Endometrial microvascular endothelial cells (primary cell): Measurements from ENCODE around the gene RNF148. TPM values are rescaled to one million over a fixed set of nuclear protein-coding genes. Genes with fewer than 3 reads are reported as not detected.

ENCODE experiments used
- in situ Hi-C: cut with HindIII; loops from 2 replicates; pipeline ENCODE4 v1.10.0; 2017; ENCODE audit warnings: low sequenced_read_pairs, low pct_unique_long_range_greater_than_20kb; ENCODE audit errors: inconsistent ontology term
- total RNA-seq: library from RNA; depleted of rRNA; stranded (reverse); fragments of >200 nt; gene quantifications from one replicate; pipeline ENCODE4 v1.2.3, GENCODE V29; 2015; ENCODE audit errors: inconsistent ontology term

Gene RNF148, protein sequence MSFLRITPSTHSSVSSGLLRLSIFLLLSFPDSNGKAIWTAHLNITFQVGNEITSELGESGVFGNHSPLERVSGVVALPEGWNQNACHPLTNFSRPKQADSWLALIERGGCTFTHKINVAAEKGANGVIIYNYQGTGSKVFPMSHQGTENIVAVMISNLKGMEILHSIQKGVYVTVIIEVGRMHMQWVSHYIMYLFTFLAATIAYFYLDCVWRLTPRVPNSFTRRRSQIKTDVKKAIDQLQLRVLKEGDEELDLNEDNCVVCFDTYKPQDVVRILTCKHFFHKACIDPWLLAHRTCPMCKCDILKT
- 0.19 TPM for total RNA-seq

DNA sequence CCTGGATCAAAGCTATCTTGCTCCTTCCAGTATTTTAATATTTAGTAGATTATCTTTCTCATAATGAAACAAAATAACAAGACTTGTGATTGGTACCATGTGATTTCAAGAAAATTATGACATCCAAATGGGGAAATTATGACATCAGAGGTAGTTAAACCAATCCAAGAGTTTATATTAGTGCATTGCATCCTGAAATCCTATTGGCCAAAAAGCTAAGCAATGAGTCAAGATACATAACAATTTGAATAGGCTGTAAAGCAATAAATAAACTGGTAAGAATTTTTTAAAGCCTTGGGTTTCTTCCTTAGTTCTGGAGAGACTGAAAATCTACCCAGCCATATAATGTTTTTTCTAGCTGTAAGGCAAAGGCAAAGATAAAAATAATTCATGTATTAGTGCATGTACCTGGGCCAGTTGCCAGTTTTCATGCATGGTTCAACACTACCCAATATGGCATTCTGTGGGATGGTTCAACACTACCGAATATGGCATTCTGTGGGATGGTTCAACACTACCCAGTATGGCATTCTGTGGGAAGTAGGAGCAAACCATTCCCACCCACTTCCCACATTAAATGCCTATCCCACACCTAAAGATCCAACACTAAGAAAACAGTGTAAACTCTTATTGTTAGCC lies at the start of gene RNF148:
Gene RNF148, minus strand, starts transcription at position 51 of the 639 bp plus-strand sequence. CDS start 172 bp downstream, outside the sequence.
- in situ Hi-C loops: no loop called here

DNA sequence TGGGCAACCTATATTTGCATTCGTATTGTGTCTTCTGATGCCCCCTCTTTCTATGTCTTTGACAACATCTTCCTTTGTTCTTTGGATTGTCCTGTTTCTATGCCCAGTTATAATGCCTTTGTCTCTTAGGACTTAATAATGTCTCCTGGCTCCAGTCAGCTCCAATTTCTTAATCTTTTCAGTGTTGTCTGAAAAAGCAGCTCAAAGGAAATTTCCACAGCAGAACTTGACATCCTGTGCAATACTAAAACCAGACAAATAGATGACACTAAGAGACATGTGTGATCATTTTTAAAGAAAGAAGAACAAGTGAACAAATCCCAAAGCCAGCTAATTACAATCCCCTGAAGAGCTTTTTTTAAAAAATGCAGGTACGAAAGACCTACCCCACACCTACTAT lies 47.7 kb upstream of the RNF148 start:
- in situ Hi-C loops: no loop called here

DNA sequence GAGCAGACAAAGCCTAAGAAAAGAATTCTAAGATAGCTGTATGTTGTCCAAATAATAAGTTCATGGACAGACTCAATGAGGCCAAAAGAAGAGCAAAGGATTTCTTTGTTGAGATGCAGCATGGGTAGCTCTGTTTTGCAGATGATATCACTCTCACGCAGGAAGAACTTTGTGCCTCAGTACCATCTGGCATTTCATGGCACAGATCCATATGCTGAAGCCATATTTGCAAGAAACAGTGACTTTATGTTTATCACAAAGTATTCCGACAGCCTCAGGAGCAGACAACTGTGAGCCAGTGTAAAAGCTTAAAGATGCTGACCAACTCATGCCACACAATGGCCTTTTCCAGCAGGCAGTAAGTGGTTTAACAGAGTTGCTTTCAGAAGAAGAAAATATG lies 45.5 kb upstream of the RNF148 start:
- in situ Hi-C loops: no loop called here

DNA sequence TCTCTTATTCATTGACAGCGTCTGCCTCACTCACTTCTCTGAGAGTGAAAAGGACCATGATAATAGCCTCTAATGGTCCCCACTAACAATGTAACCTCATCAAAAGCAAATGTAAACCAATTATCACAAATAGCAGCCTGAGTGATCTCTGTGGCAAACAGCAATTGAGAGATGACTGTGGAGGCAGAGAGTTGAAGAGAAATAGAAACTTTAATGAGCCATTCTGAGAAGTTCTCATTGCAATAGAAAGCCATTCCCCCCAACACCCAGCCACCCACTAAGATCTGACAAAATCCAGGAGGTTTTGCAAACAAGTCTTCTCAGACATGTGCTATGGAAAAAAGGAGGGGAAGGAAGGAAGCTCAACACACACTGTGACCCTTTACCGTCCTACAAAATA lies 44.2 kb upstream of the RNF148 start:
- in situ Hi-C loops: no loop called here

DNA sequence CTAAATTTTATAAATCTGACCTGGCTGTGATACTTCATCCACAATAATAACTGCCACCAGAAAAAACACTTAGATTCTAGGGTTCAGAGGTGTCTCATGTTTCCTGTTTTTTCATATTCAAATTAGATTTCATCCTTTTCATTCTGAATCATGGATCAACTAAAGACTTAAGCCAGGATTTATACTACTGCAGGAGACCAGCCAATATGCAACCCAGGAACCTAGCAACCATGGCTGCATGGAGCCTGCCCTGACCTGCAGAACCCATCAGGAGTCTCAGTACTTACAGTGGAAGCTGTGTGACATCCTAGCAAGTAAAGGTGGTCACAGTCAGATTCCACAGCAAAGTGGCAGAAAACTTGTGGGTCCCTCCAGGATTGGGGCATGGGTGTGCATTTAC lies 40.5 kb upstream of the RNF148 start:
- in situ Hi-C loops: no loop called here

DNA sequence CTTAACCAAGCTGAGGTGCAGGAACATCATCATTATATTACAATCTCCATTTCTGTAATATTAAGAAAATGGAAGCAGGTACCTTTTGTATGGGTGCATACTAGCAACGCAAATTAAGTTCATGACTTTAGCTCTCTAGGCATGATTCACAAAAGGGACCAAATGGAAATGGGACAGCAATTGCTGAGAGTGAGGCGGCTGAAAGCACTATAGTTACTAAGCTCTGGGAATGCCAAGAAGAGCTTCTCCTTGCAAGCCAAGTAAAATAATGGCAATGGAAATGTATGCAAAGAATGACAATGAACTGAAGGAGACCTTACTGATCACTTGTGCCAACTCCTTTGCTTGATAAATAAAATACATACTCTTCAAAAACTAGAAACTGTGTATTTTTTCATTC lies 36.2 kb upstream of the RNF148 start:
- in situ Hi-C loops: no loop called here

DNA sequence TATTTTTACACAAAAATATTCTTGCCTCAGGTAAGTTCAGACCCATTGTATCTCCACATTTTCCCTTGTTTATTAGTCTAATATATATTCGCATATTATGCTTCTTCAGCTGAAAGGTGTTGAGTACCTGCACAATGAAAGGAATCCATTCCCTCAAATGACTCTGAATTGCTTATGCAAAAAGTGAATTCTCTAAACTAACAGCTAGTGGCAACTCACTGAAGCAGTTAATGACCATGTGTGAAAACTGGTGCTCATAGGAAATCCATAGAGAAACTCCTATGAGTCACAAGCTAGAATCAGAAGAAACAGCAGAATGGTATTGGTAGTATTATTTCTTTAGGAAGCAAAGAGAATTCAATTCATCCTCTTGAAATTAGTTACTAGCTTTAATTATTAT lies 33.5 kb upstream of the RNF148 start:
- in situ Hi-C loops: no loop called here

DNA sequence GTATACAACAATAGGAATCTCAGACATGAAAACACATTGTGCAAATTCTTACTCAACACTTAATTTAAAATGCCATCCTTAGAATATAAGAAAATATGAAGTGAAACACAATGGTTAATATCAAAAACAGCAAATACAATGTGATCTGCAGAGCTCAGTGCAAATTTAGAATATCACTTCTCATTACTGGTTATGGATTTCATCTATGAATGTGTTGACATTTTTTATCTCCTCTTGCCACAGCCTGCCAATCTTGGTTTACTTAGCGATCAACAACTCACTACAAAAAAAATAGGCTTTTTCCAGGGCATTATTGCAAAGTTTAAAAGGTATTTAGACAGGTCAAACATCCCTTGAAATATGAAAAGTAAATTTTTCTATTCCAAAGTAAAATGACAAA lies 25.0 kb upstream of the RNF148 start:
- in situ Hi-C loops: no loop called here

DNA sequence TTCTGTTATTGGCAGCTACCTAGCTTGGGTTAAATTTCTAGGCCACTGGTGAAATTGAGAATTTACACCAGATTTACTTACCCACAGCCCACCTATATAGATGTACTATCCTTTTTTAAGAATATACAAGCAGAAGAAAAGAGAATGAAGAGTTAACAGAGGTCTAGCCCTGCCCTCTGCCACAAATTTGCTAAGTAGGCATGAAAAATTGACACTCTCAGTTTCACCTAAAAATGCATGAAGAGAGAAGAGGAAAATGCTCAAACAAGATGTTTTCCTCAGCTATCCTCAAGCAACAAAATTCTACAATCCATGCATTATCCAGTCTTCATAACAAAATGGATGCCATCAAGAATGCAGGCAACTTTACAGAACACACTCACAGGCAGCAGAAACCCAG lies 24.6 kb upstream of the RNF148 start:
- in situ Hi-C loops: no loop called here

DNA sequence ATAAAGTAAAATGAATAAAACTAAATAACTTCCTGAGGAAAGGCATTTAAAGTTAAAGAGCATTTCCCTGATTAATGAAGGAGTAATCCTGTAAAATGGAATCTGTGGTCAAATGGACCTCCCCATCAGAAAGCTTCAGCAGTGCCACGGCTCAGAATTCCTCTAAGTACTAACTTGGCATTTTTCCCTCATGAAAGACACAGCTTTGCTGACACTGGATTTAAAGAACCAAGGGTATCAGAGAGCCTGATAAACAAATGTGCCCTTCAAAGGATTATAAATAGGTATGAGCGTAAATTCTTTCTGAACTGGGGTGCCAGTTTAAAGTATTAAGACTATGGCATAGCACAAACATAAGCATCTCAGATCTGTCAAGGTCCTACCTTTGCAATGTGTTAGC lies 24.2 kb upstream of the RNF148 start:
- in situ Hi-C loops: no loop called here

DNA sequence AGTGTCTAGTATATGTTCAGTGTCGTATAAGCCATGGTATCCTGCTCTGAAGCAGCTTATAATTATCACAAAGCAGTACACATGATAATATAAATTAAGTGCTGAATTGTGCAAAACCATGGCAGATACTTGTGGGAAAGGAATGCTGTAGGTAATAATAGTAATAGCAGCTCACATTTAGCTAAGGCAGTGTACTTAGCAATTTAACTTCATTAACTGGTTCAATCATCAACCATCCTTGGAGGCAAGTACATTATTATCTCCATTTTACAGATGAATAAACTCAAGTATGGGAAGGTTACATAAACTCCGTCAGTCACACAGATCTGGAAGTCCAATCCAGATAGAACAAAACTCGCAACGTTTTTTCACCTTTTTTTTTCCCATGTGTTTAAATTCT lies 21.6 kb upstream of the RNF148 start:
- in situ Hi-C loops: no loop called here

DNA sequence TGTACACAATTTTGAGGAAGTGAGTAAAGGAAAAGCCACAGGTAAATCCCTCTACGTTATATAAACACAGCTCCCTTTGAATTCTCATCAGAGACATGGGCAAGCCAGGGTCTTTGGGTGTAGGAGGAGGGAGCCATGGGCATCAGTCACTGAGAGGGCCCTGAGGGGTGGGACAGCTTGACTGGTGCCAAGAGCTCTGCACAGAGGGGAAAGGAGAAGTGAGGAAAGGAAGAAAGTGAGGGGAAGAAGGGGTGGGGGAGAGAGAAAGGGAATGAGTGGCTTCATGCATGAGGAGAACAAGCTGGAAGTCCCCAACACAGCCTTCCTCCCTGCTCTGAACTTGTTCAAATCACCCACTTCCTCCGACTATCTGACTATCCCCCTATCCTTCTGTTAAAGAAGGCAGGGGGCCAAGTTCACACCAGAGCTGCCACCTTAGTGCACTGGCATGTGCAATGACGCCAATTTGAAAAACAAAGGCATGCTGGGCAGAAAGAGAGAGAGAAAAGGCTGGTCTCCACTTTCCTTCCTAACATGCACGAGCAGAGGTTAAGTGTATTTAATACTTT lies 16.4 kb upstream of the RNF148 start:
- in situ Hi-C loops: no loop called here

DNA sequence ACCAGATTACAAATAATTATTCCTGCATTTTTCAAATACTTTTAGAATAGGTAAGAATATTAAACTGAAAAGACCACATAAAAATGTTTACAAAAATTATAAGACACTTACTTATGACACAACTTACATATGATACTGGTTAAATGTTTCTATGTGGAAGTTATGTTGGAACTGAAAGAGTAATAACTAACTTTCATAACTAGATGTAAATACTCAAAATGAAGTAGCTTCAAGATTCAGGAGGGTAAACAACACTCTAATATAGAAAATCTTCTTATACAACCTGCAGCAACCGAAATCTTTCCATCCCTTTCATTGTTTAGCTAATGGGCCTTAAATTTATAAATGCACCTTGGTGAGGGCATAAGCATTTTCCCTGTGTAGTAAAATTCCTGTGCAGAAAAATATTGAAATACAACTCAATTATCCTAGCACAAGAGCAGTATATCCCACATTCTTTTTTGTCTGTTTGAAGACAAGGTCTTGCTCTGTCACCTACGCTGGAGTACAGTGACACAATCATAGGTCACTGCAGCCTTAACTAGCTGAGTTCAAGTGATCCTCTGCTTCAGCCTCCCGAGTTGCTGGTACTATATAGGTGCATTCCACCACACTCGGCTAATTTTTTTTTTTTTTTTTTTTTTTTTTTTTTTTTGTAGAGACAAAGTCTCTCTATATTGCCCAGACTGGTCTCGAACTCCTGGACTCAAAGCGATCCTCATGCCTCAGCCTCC lies 14.8 kb upstream of the RNF148 start:
- in situ Hi-C loops: no loop called here

DNA sequence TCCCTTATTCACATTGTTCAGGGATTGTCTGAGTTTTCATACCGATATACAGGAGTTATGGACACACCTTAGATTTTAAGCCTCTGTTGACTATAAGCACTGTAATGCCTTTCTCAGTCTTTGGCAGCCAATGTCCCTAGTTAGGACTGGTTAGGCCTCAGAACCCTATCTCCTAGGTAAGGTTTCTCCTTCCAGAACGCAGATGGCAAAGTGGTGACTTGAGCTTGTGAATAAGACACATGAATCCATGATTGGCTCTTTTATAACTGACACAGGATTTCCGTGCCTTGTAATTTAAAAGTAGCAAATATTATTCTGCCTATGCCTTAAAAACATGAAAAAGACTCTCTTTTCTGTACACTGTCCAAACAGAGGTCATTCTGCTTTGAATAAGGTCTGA lies 12.5 kb upstream of the RNF148 start:
- in situ Hi-C loops: no loop called here

DNA sequence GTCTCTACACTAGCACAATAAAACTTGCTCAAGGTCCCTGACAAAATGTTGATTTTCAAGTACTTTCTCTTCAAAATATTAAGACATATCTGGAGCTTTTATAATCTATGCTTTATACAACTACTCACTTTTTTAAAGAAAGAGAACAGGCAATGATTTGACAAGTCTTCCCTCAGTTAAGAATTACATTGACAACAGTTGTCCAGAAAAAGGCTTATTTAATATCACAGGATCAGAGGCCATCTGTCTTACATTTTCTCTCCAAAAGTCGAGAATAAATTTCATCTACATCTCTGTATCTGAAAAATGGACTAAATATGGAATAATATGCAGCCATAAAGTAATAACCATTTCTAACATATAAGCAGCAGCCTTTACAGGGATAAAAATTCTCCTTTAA lies 8.2 kb upstream of the RNF148 start:
- in situ Hi-C loops: no loop called here

DNA sequence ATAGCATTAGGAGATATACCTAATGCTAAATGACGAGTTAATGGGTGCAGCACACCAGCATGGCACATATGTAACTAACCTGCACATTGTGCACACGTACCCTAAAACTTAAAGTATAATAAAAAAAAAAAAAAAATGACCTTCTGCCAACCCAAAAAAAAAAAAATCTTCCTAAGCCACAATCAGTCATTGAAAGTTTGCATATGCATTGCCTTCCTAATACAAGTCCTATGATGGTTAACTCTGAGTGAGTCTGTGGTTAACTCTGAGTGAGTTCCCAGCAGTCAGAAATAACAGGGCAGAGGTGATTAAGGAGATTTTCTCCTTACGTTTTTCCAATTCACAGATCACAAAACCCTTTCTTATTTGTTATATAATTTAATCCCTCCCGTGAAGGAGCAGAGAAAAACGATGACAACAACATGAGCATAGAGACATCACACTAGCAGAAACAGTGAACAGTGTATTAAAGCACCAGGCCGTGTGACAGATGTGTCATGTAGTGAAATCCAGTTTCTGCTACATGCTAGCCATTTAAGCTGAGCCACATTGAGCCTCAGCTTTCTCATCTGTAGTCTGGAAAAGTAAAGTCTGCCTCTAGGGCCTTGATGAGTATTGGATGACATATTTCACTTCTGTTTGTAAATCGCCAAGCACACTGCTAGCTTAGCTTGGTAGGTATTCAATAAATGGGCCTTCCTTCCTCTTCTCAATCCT lies 7.4 kb upstream of the RNF148 start:
- in situ Hi-C loops: no loop called here

DNA sequence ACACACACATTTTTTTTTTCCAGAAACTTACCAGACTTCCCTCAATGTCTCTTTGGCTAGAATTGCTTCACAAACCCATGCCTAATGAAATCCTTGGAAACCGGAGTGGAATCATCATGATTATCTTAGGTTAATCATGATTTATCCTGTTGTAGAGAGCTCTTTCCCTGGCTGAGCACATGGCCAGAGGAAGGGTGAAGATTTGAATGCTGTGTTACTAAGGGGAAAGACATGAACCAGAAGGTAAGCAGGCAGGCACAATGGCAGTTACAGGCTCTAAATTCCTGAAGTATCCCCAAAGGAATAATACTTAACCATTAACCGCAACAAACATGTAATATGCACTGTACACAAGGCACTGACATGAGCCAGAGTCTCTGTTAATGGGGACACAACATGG lies 4.1 kb upstream of the RNF148 start:
- in situ Hi-C loops: no loop called here

DNA sequence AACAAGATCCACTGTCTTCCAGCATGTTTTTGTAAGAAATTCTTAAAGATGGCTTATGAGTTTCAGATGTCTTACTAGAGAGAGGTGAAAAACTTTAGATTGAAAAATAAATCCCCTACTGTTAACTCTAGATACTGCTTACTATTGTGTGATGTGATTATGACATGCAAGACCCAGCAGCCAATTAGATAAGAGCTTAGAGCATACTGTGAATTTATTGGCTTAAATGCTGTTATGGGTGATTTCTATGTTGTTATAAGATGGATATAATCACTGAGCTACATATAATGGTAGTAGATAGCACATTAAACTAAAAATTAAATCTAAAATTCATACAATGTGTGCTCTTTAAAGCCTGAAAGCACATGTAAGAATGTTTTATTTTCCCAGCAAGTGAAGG lies 3.7 kb downstream of the RNF148 start, which contains the start of gene RNF133:
Gene RNF133, minus strand, starts transcription at position 101 of the 400 bp plus-strand sequence. CDS start 199 bp downstream, outside the sequence.
- in situ Hi-C loops: no loop called here

DNA sequence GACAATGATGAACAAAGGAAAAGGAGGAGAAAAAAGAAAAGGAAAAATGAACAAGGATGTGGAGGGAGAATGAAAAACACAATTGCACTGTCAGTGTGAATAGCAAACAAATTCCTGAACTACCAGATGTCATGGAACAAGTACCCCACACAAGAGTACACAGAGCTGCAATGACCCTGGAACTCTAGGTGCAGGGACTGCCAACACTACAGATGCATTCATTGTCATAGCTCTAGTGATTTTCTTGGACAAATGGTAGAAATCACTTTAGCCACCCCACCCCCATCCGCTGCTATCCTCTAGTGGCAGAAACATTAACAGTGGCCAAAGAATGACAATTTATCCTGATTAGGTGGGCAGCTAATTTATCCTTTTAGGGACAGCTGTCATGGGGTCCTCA lies 6.9 kb downstream of the RNF148 start:
- in situ Hi-C loops: no loop called here
